SU-DHL-6 (cell line): ENCODE data around the gene RPS5.

ENCODE experiments used
- H2AFZ ChIP-seq: fragments of 200-600 bp; sonication (generic); 2 replicates; pipeline ENCODE4 v1.6.1; 2014; ENCODE audit warnings: low read depth, mild to moderate bottlenecking, moderate library complexity, mixed read lengths, antibody characterized with exemption, low read length; ENCODE audit not compliant: severe bottlenecking
- H3F3A ChIP-seq: fragments of 200-600 bp; shearing (Covaris generic); 2 replicates; pipeline ENCODE4 v1.6.0; 2016; ENCODE audit warnings: antibody characterized with exemption, mild to moderate bottlenecking; ENCODE audit not compliant: insufficient read depth
- H3K27ac ChIP-seq: fragments of 200-600 bp; sonication (generic); 2 replicates; pipeline ENCODE4 v1.5.1; 2016; ENCODE audit warnings: low read depth, mild to moderate bottlenecking, low read length, moderate library complexity, mixed read lengths
- H3K27me3 ChIP-seq: fragments of 200-600 bp; sonication (generic), shearing (Covaris generic); 2 replicates; pipeline ENCODE4 v1.6.0; 2014; ENCODE audit warnings: mild to moderate bottlenecking, low read length
- H3K36me3 ChIP-seq: fragments of 200-600 bp; sonication (generic); 2 replicates; pipeline ENCODE4 v1.6.1; 2014; ENCODE audit warnings: mild to moderate bottlenecking, low read length, mixed read lengths
- H3K4me2 ChIP-seq: fragments of 300-600, 200-600 bp; shearing (Covaris generic), sonication (generic); 2 replicates; pipeline ENCODE4 v1.6.0; 2014; ENCODE audit warnings: low read length, low read depth, mild to moderate bottlenecking; ENCODE audit not compliant: poor library complexity, severe bottlenecking
- H3K4me3 ChIP-seq: fragments of 200-600 bp; sonication (generic); 2 replicates; pipeline ENCODE4 v1.5.1; 2014; ENCODE audit warnings: antibody characterized with exemption, low read length, mild to moderate bottlenecking, mixed read lengths; ENCODE audit not compliant: insufficient read depth, poor library complexity, severe bottlenecking
- H3K79me2 ChIP-seq: fragments of 200-600 bp; sonication (generic); 2 replicates; pipeline ENCODE4 v1.6.1; 2014; ENCODE audit warnings: mild to moderate bottlenecking, low read length, moderate library complexity; ENCODE audit not compliant: insufficient read depth
- H3K9ac ChIP-seq: fragments of 200-600 bp; sonication (generic); 2 replicates; pipeline ENCODE4 v1.7.0; 2014; ENCODE audit warnings: mild to moderate bottlenecking, low read length
- H3K9me2 ChIP-seq: fragments of 200-600 bp; sonication (generic); replicated peaks from 2 replicates; pipeline ENCODE4 v1.6.1; 2014; ENCODE audit warnings: low read length; ENCODE audit not compliant: insufficient read depth
- H3K9me3 ChIP-seq: fragments of 200-600 bp; sonication (generic); 2 replicates; pipeline ENCODE4 v1.6.1; 2014; ENCODE audit warnings: low read length, mixed read lengths; ENCODE audit not compliant: insufficient read depth
- H4K20me1 ChIP-seq: fragments of 200-600 bp; sonication (generic); 2 replicates; pipeline ENCODE4 v1.6.1; 2014; ENCODE audit warnings: low read depth, mild to moderate bottlenecking, antibody characterized with exemption, low read length, moderate library complexity, mixed read lengths
- CTCF ChIP-seq: fragments of 200-600 bp; sonication (generic); IDR thresholded peaks from one replicate; pipeline ENCODE4 v1.5.1; 2017; ENCODE audit warnings: antibody characterized with exemption, mild to moderate bottlenecking, low read length, moderate library complexity; ENCODE audit not compliant: insufficient read depth, poor library complexity, severe bottlenecking
- EZH2phosphoT487 ChIP-seq: fragments of 200-600 bp; sonication (generic), shearing (Covaris generic); conservative IDR thresholded peaks from 2 replicates; pipeline ENCODE4 v1.6.1; 2018; ENCODE audit warnings: mild to moderate bottlenecking, antibody characterized with exemption, low read length, moderate library complexity, mixed read lengths

The RPS5 gene

GRCh38 chr19:58394821-58395219 lies 7.8 kb downstream of the RPS5 start:
- TF ChIP-seq EZH2phosphoT487: no peak
- TF ChIP-seq CTCF: no peak
- no peak overlapping the region for H2AFZ ChIP-seq
- H3K79me2 ChIP-seq: peaks cover 18% of the 10 kb centered on the region

GRCh38 chr19:58395220-58395978 lies 8.3 kb downstream of the RPS5 start, which contains the start of gene RNF225:
Gene RNF225 (plus strand): TSS chr19:58395656. CDS start chr19:58396090, 434 bp downstream.
- Histone ChIP-seq H3K9me3 (no peaks in the 10 kb centered on the region), H3K9me2 (no peaks in the 10 kb centered on the region), H3K79me2 (peaks cover 13% of the 10 kb centered on the region), H3K9ac (no peak within 1 kb of the TSS), H3K4me3 (no peak within 1 kb of the TSS), H3K36me3 (peaks cover 11% of the 10 kb centered on the region; the same call in 1 of the 2 replicates), H3K4me2 (no peak within 1 kb of the TSS), H3F3A (peaks cover 5% of the 10 kb centered on the region; the same call in 1 of the 2 replicates), H4K20me1 (peaks cover 18% of the 10 kb centered on the region; the same call in 1 of the 2 replicates), H3K27me3 (no peaks in the 10 kb centered on the region), H3K27ac (no peak within 1 kb of the TSS), H2AFZ (no peak within 1 kb of the TSS)
- TF ChIP-seq EZH2phosphoT487: no peak
- TF ChIP-seq CTCF: no peak

More at GRCh38 chr19:58394821-58395219, 7.8 kb downstream of the RPS5 start:
- H3K27ac ChIP-seq: no peak overlapping the region
- H3K9me3 ChIP-seq: no peaks in the 10 kb centered on the region
- H3F3A ChIP-seq: peaks cover 5% of the 10 kb centered on the region; the same call in 1 of the 2 replicates
- no peaks in the 10 kb centered on the region for H3K9me2 ChIP-seq
- no peak overlapping the region for H3K4me3 ChIP-seq
- no peak overlapping the region for H3K4me2 ChIP-seq
- peaks cover 18% of the 10 kb centered on the region; the same call in 1 of the 2 replicates for H4K20me1 ChIP-seq
- H3K9ac ChIP-seq: no peak overlapping the region
- H3K27me3 ChIP-seq: no peaks in the 10 kb centered on the region
- H3K36me3 ChIP-seq: peaks cover 11% of the 10 kb centered on the region; the same call in 1 of the 2 replicates

GRCh38 chr19:58395979-58396627 lies 9.0 kb downstream of the RPS5 start:
- TF ChIP-seq CTCF: no peak
- Histone ChIP-seq H3K9me3 (no peaks in the 10 kb centered on the region), H3K4me2 (no peak overlapping the region), H3K9ac (no peak overlapping the region), H3F3A (peaks cover 5% of the 10 kb centered on the region; the same call in 1 of the 2 replicates), H3K4me3 (no peak overlapping the region), H4K20me1 (peaks cover 13% of the 10 kb centered on the region; the same call in 1 of the 2 replicates), H3K27ac (no peak overlapping the region), H3K36me3 (0 out of 2 replicates have a peak, but pooled peaks cover 6% of the 10 kb centered on the region), H2AFZ (no peak overlapping the region), H3K9me2 (no peaks in the 10 kb centered on the region), H3K79me2 (peaks cover 6% of the 10 kb centered on the region), H3K27me3 (no peaks in the 10 kb centered on the region)
